BJ (cell line): ENCODE measurements around the gene ARHGAP42. TPM values are rescaled to one million over a fixed set of nuclear protein-coding genes. Genes with fewer than 3 reads are reported as not detected.
A peak's percentile ranks its signal among the peaks of the same experiment; 100 is the strongest.

Experiments used
- CTCF ChIA-PET: fragments of 350-600 bp; formaldehyde crosslinking; extraction: SDS; loops from one replicate; lab custom pipeline; 2021; ENCODE audit warnings: antibody characterized with exemption, inconsistent platforms; lab: Yijun Ruan, JAX
- POLR2A ChIA-PET: fragments of 300-600 bp; sonication (Branson Sonifier 250); formaldehyde crosslinking; extraction: SDS; loops from one replicate; lab custom pipeline; 2021; ENCODE audit warnings: antibody characterized with exemption; lab: Charles Lee
- DNase-seq: peaks from one replicate; pipeline ENCODE4 v3.0.0-alpha.2; 2011; ENCODE audit warnings: low read depth
- H3K27me3 ChIP-seq: 2 replicates; pipeline ENCODE4 v1.6.0; 2011; ENCODE audit warnings: low read length; ENCODE audit not compliant: control insufficient read depth, insufficient read depth
- H3K36me3 ChIP-seq: 2 replicates; pipeline ENCODE4 v1.5.1; 2011; ENCODE audit warnings: low read length; ENCODE audit not compliant: control insufficient read depth, insufficient read depth
- H3K4me3 ChIP-seq: 2 replicates; pipeline ENCODE4 v1.5.1; 2011; ENCODE audit warnings: low read depth, mild to moderate bottlenecking, control low read depth, low read length
- CTCF ChIP-seq: IDR thresholded peaks from 2 replicates; pipeline ENCODE4 v1.5.1; 2011; ENCODE audit warnings: low read depth, mild to moderate bottlenecking, control low read depth, inconsistent platforms, low read length, moderate library complexity; ENCODE audit not compliant: insufficient read depth
- polyA plus RNA-seq: library from polyadenylated mRNA; depleted of rRNA; stranded (reverse); fragments of >200 nt; gene quantifications from 2 replicates; pipeline ENCODE4 v1.2.3, GENCODE V29; 2011

The ARHGAP42 gene
- polyA plus RNA-seq, 1 experiment = 0.76 TPM

GRCh38 chr11:100821198-100821597 lies 134.1 kb downstream of the ARHGAP42 start:
- Histone ChIP-seq H3K36me3 (no peaks in the 10 kb centered on the region), H3K4me3 (no peak overlapping the region), H3K27me3 (peaks cover 2% of the 10 kb centered on the region; the same call in 1 of the 2 replicates)
- DNase-seq = no peak
- ChIA-PET POLR2A (no interaction called here), CTCF (interaction anchor here (0.7 to 1.3 kb wide), 2 partner anchors 85 to 134 kb away, joined by 3 to 13 read pairs; no protein-coding TSS in a partner anchor)
- no peak for TF ChIP-seq CTCF

DNA sequence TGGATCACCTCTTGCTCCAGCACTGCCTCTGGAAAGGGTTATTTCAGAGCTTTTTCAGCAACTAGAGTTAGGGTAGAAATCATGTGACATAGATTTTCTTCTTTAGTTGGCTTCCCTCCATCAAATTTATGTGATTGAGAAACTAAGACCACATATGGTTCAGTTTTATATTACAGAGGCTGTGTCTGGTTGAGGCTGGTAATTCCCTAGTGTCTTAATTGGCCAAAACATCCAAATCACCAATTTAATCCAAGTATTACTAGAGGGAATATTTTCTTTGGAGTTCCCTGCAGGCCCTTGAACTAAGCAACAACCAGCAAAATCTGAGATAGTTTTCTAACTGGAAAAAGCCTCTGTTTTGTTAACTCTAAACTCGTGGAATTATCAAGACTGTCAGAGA lies 136.3 kb downstream of the ARHGAP42 start:
- Histone ChIP-seq H3K36me3 (no peaks in the 10 kb centered on the region), H3K27me3 (peaks cover 2% of the 10 kb centered on the region; the same call in 1 of the 2 replicates), H3K4me3 (no peak overlapping the region)
- CTCF ChIA-PET = no interaction called here
- DNase-seq = no peak
- POLR2A ChIA-PET = no interaction called here
- TF ChIP-seq CTCF = no peak

- Histone ChIP-seq H3K36me3 (no peaks in the 10 kb centered on the region), H3K27me3 (peaks cover 2% of the 10 kb centered on the region; the same call in 1 of the 2 replicates), H3K4me3 (no peak overlapping the region)
- TF ChIP-seq CTCF = no peak
- ChIA-PET CTCF (interaction anchor here (0.5 to 0.9 kb wide), 2 partner anchors 22 to 136 kb away, joined by 3 read pairs; no protein-coding TSS in a partner anchor), POLR2A (no interaction called here)
- no peak for DNase-seq
Measured at GRCh38 chr11:100824041-100824809, 137.1 kb downstream of the ARHGAP42 start.

GRCh38 chr11:100825626-100826025 lies 138.5 kb downstream of the ARHGAP42 start:
- no peak for DNase-seq
- TF ChIP-seq CTCF = no peak
- no peaks in the 10 kb centered on the region for H3K36me3 ChIP-seq
- POLR2A ChIA-PET = no interaction called here
- CTCF ChIA-PET = no interaction called here
- H3K4me3 ChIP-seq = no peak overlapping the region
- H3K27me3 ChIP-seq = peaks cover 2% of the 10 kb centered on the region; the same call in 1 of the 2 replicates

DNA sequence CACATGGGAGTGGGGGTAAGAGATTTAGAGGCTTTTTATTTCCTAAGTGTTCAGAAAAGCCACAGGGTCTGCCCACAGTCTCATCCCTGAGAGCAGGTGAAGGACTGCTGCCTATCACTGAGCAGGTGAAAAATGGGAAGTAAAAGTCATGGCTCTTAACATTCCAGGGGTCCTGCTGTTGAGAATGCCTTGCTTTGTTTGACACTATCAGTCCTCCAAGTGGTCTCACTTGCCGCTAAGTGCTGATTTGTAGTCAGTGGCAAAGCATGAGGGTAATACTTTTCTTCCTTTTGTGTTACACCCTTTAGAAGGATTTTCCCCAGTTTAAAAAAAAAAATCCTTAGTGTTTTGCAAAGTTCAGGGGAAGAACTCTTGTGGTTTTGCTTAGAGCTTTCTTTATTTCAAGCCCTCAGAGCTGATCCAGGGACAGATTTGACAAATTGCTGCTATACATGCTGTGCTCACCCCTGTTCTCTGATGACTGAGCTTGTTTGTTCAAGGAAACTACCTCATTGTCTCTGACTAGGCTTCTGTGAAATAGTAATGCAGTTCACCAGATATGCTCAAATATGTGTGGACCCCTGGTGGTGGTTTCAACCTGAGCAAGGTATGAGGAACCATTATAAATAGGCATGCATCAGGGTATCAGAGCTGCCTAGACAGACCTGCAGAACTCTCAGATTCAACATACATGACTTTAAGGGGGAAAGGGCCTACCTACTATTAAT lies 141.0 kb downstream of the ARHGAP42 start:
- POLR2A ChIA-PET = no interaction called here
- DNase-seq = no peak
- no peak overlapping the region for H3K4me3 ChIP-seq
- H3K27me3 ChIP-seq = 0 out of 2 replicates have a peak, but pooled peaks cover 2% of the 10 kb centered on the region
- CTCF ChIA-PET = interaction anchor here (0.9 kb wide), 1 partner anchor 248 kb away, joined by 3 read pairs; no protein-coding TSS in a partner anchor
- H3K36me3 ChIP-seq = no peaks in the 10 kb centered on the region
- peak; percentile 11; the same call in 1 of the 2 replicates for TF ChIP-seq CTCF
